Neural cell (in vitro differentiated cells): ENCODE measurements around the gene GPSM3. TPM values are rescaled to one million over a fixed set of nuclear protein-coding genes. Genes with fewer than 3 reads are reported as not detected.

Experiments used
- H2AFZ ChIP-seq: fragments of 200-600, 300-800 bp; sonication (generic), shearing (Covaris generic); 2 replicates; pipeline ENCODE4 v1.6.0; 2014; ENCODE audit warnings: low read depth, mild to moderate bottlenecking, antibody characterized with exemption, low read length, moderate library complexity
- H3F3A ChIP-seq: fragments of 200-600 bp; shearing (Covaris generic); 2 replicates; pipeline ENCODE4 v1.6.1; 2016; ENCODE audit warnings: mild to moderate bottlenecking, moderate library complexity, mixed read lengths, antibody characterized with exemption, low read length; ENCODE audit not compliant: insufficient read depth, poor library complexity, severe bottlenecking
- H3K27ac ChIP-seq: fragments of 200-600, 300-800 bp; sonication (generic), shearing (Covaris generic); 2 replicates; pipeline ENCODE4 v1.5.1; 2014; ENCODE audit warnings: mild to moderate bottlenecking, low read length, moderate library complexity
- H3K27me3 ChIP-seq: fragments of 300-800, 200-600 bp; sonication (generic), shearing (Covaris generic); 2 replicates; pipeline ENCODE4 v1.6.0; 2014; ENCODE audit warnings: mild to moderate bottlenecking, low read depth, low read length, moderate library complexity; ENCODE audit not compliant: insufficient read depth
- H3K36me3 ChIP-seq: fragments of 300-800, 200-600 bp; sonication (generic), shearing (Covaris generic); 2 replicates; pipeline ENCODE4 v1.5.1; 2014; ENCODE audit warnings: mild to moderate bottlenecking, antibody characterized with exemption, low read length, moderate library complexity; ENCODE audit not compliant: insufficient read depth
- H3K4me2 ChIP-seq: fragments of 300-800, 200-600 bp; sonication (generic), shearing (Covaris generic); 2 replicates; pipeline ENCODE4 v1.6.0; 2014; ENCODE audit warnings: mild to moderate bottlenecking, low read length
- H3K4me3 ChIP-seq: fragments of 300-800, 200-600 bp; sonication (generic), shearing (Covaris generic); 2 replicates; pipeline ENCODE4 v1.5.1; 2014; ENCODE audit warnings: mild to moderate bottlenecking, low read length, moderate library complexity
- H3K79me2 ChIP-seq: fragments of 200-600 bp; shearing (Covaris generic); replicated peaks from 2 replicates; pipeline ENCODE4 v1.6.0; 2014; ENCODE audit warnings: mild to moderate bottlenecking, low read length, moderate library complexity; ENCODE audit not compliant: insufficient read depth
- H3K9ac ChIP-seq: fragments of 300-800, 200-600 bp; sonication (generic), shearing (Covaris generic); 2 replicates; pipeline ENCODE4 v1.6.1; 2016; ENCODE audit warnings: mild to moderate bottlenecking, low read length, mixed read lengths
- H3K9me2 ChIP-seq: fragments of 200-600 bp; shearing (Covaris generic); 2 replicates; pipeline ENCODE4 v1.6.1; 2016; ENCODE audit warnings: mild to moderate bottlenecking, low read length, mixed read lengths; ENCODE audit not compliant: insufficient read depth
- H3K9me3 ChIP-seq: fragments of 200-600, 300-800 bp; sonication (generic), shearing (Covaris generic); 2 replicates; pipeline ENCODE4 v1.6.1; 2016; ENCODE audit warnings: mild to moderate bottlenecking, mixed run types, low read length, moderate library complexity, mixed read lengths
- H4K20me1 ChIP-seq: fragments of 200-600 bp; shearing (Covaris generic); 2 replicates; pipeline ENCODE4 v1.6.1; 2016; ENCODE audit warnings: mild to moderate bottlenecking, mixed run types; ENCODE audit not compliant: insufficient read depth
- EP300 ChIP-seq: fragments of 450-650 bp; conservative IDR thresholded peaks from 2 replicates; pipeline ENCODE4 v1.6.1; 2014; ENCODE audit warnings: antibody characterized with exemption, mild to moderate bottlenecking, moderate library complexity; ENCODE audit not compliant: poor library complexity, severe bottlenecking
- EZH2 ChIP-seq: fragments of 200-600, 300-800 bp; shearing (Covaris generic), sonication (generic); IDR thresholded peaks from 2 replicates; pipeline ENCODE4 v1.6.1; 2014; ENCODE audit warnings: antibody characterized with exemption, low read length, borderline replicate concordance, mild to moderate bottlenecking; ENCODE audit not compliant: insufficient read depth, poor library complexity, severe bottlenecking
- MXI1 ChIP-seq: fragments of 450-650 bp; conservative IDR thresholded peaks from 2 replicates; pipeline ENCODE4 v1.6.1; 2014; ENCODE audit warnings: antibody characterized with exemption, mild to moderate bottlenecking; ENCODE audit not compliant: poor library complexity, severe bottlenecking
- POLR2AphosphoS5 ChIP-seq: IDR thresholded peaks from 2 replicates; pipeline ENCODE4 v1.6.1; 2012
- RAD21 ChIP-seq: fragments of 450-650 bp; conservative IDR thresholded peaks from 2 replicates; pipeline ENCODE4 v1.6.1; 2014; ENCODE audit warnings: antibody characterized with exemption, mild to moderate bottlenecking, moderate library complexity
- SMC3 ChIP-seq: fragments of 450-650 bp; conservative IDR thresholded peaks from 2 replicates; pipeline ENCODE4 v1.6.1; 2014; ENCODE audit warnings: antibody characterized with exemption, mild to moderate bottlenecking, moderate library complexity; ENCODE audit not compliant: poor library complexity
- TAF1 ChIP-seq: IDR thresholded peaks from 2 replicates; pipeline ENCODE4 v1.6.1; 2012; ENCODE audit warnings: low read depth
- polyA plus RNA-seq: library from polyadenylated mRNA; depleted of rRNA; stranded (reverse); fragments of >200 nt; gene quantifications from 2 replicates; pipeline ENCODE4 v1.2.3, GENCODE V29; 2014
- TF ChIP-seq, protein P1 (sequence below): fragments of 450-650 bp; IDR thresholded peaks from 2 replicates; pipeline ENCODE4 v1.5.1; 2014; ENCODE audit warnings: antibody characterized with exemption, mild to moderate bottlenecking, moderate library complexity; ENCODE audit not compliant: poor library complexity, severe bottlenecking
- TF ChIP-seq, protein P2 (sequence below): IDR thresholded peaks from 2 replicates; pipeline ENCODE4 v1.6.1; 2012; ENCODE audit warnings: borderline replicate concordance

GPSM3 gene
- polyA plus RNA-seq, 1 donor from 2014 or later: 1.2 TPM

DNA sequence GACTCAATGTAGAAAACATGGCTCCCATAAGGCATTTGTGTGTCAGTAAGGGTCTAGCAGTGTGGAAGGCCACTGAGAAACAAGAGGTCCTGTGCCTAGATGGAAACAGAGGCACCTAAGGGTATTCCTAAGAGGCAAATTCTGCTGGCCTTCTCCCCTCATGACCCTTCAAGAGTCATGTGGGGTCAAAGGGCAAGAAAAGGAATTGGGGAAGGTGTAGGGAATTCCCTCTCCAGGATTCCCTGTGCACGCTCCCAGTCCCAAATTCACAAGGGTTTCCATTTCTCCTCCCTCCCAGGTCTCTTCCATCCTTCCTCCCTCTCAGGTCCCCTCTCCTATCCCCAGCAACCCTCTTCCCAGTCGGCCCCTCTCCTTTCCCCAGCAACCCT is 17.1 kb downstream of the GPSM3 start:
- peaks cover 4% of the 10 kb centered on the region for H3F3A ChIP-seq
- peak overlapping the region; percentile 88 for H3K4me2 ChIP-seq
- peaks cover 48% of the 10 kb centered on the region for H3K79me2 ChIP-seq
- no peaks in the 10 kb centered on the region for H3K36me3 ChIP-seq
- H3K27me3 ChIP-seq: no peaks in the 10 kb centered on the region
- TF ChIP-seq EZH2: no peak
- no peak for TF ChIP-seq RAD21
- TF ChIP-seq MXI1: peak; percentile 25
- no peak for TF ChIP-seq SMC3
- no peaks in the 10 kb centered on the region for H3K9me3 ChIP-seq
- H4K20me1 ChIP-seq: no peaks in the 10 kb centered on the region
- H3K9me2 ChIP-seq: no peaks in the 10 kb centered on the region
- H3K4me3 ChIP-seq: peak overlapping the region; percentile 91
- H3K27ac ChIP-seq: peak overlapping the region; percentile 97
- H3K9ac ChIP-seq: peak overlapping the region; percentile 99
- peak overlapping the region; percentile 69 for H2AFZ ChIP-seq

DNA sequence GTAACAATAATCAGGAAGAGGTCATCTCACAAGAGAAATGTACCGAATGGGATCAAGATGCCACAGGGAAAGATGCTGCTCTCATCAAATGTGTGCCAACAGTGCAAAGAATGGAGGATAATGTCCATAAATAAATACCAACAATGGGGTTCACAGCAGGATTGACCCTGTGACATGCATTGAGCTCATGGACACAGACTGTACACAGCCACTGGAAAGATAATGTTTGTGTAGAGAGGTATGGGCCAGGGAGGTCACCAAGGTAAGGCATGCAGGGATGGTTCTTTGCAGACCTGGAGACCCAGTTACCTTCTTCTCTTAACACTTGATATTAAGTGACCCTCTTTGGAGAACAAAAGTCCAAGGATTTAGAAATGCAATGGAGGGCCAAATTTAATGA is 18.0 kb downstream of the GPSM3 start:
- peaks cover 4% of the 10 kb centered on the region for H3F3A ChIP-seq
- H3K9me2 ChIP-seq: no peaks in the 10 kb centered on the region
- no peak overlapping the region for H2AFZ ChIP-seq
- H3K4me3 ChIP-seq: peak overlapping the region; percentile 91
- H3K4me2 ChIP-seq: peak overlapping the region; percentile 88
- H3K9ac ChIP-seq: no peak overlapping the region
- no peaks in the 10 kb centered on the region for H3K36me3 ChIP-seq
- no peaks in the 10 kb centered on the region for H4K20me1 ChIP-seq
- peaks cover 41% of the 10 kb centered on the region for H3K79me2 ChIP-seq
- TF ChIP-seq POLR2AphosphoS5 (no peak), EP300 (no peak), TAF1 (no peak)
- TF ChIP-seq, protein P1, sequence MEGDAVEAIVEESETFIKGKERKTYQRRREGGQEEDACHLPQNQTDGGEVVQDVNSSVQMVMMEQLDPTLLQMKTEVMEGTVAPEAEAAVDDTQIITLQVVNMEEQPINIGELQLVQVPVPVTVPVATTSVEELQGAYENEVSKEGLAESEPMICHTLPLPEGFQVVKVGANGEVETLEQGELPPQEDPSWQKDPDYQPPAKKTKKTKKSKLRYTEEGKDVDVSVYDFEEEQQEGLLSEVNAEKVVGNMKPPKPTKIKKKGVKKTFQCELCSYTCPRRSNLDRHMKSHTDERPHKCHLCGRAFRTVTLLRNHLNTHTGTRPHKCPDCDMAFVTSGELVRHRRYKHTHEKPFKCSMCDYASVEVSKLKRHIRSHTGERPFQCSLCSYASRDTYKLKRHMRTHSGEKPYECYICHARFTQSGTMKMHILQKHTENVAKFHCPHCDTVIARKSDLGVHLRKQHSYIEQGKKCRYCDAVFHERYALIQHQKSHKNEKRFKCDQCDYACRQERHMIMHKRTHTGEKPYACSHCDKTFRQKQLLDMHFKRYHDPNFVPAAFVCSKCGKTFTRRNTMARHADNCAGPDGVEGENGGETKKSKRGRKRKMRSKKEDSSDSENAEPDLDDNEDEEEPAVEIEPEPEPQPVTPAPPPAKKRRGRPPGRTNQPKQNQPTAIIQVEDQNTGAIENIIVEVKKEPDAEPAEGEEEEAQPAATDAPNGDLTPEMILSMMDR: no peak
- TF ChIP-seq, protein P2, sequence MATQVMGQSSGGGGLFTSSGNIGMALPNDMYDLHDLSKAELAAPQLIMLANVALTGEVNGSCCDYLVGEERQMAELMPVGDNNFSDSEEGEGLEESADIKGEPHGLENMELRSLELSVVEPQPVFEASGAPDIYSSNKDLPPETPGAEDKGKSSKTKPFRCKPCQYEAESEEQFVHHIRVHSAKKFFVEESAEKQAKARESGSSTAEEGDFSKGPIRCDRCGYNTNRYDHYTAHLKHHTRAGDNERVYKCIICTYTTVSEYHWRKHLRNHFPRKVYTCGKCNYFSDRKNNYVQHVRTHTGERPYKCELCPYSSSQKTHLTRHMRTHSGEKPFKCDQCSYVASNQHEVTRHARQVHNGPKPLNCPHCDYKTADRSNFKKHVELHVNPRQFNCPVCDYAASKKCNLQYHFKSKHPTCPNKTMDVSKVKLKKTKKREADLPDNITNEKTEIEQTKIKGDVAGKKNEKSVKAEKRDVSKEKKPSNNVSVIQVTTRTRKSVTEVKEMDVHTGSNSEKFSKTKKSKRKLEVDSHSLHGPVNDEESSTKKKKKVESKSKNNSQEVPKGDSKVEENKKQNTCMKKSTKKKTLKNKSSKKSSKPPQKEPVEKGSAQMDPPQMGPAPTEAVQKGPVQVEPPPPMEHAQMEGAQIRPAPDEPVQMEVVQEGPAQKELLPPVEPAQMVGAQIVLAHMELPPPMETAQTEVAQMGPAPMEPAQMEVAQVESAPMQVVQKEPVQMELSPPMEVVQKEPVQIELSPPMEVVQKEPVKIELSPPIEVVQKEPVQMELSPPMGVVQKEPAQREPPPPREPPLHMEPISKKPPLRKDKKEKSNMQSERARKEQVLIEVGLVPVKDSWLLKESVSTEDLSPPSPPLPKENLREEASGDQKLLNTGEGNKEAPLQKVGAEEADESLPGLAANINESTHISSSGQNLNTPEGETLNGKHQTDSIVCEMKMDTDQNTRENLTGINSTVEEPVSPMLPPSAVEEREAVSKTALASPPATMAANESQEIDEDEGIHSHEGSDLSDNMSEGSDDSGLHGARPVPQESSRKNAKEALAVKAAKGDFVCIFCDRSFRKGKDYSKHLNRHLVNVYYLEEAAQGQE: no peak
- H3K27ac ChIP-seq: no peak overlapping the region
- H3K27me3 ChIP-seq: no peaks in the 10 kb centered on the region
- H3K9me3 ChIP-seq: no peaks in the 10 kb centered on the region

DNA sequence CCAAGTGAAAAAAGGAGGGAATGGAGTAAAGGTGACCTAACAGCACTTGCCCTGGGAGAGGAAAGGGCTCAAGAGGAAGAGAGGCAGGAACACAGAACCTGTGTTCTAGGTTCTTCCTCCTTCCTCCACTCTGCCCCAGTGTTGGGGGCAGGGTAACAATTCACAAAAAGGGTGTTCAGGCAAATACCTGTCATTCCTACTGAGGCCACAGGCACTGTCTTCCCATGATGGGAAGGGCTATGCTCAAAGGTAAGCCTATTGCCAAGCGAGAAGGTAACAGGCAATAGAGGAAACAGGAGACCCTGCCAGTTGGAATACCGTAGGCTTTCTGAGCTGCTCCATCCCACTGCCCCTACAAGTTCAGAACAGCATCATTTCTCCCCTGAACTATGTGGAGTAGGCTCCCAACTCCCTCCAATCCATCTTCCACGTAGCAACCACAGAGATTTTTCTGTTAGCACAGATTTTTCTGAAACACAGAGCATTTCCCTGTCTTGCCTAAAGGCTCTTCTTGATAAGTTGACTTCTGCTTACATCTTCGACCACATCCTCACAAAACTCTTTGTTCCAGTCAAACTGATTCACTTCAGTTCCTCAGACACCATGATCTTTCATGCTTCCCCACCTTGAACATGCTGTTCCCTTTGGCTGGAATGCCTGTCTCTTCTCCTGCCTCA is 19.3 kb downstream of the GPSM3 start:
- peaks cover 32% of the 10 kb centered on the region for H3K79me2 ChIP-seq
- no peaks in the 10 kb centered on the region for H4K20me1 ChIP-seq
- no peak overlapping the region for H3K27ac ChIP-seq
- TF ChIP-seq, protein P1: no peak
- TF ChIP-seq POLR2AphosphoS5 (no peak), TAF1 (no peak), EP300 (no peak), EZH2 (no peak), SMC3 (no peak), MXI1 (no peak)
- H3K36me3 ChIP-seq: no peaks in the 10 kb centered on the region
- peaks cover 4% of the 10 kb centered on the region for H3F3A ChIP-seq
- H2AFZ ChIP-seq: no peak overlapping the region
- H3K4me3 ChIP-seq: peak overlapping the region; percentile 91
- H3K9ac ChIP-seq: peak overlapping the region; percentile 5
- H3K9me2 ChIP-seq: no peaks in the 10 kb centered on the region
- no peaks in the 10 kb centered on the region for H3K27me3 ChIP-seq
- H3K9me3 ChIP-seq: no peaks in the 10 kb centered on the region
- H3K4me2 ChIP-seq: no peak overlapping the region
